Activated CD4-positive, alpha-beta memory T cell treated with anti-CD3 and anti-CD28 coated beads, Interleukin-2, amount 10 ng/mL, durations not matched to agents 7 days and 5 days (primary cell): Measurements from ENCODE around the gene LIPI. TPM values are rescaled to one million over a fixed set of nuclear protein-coding genes. Genes with fewer than 3 reads are reported as not detected.
"Not testable (repeated sequence)": the region's sequence is repeated elsewhere in the genome, so short reads cannot be mapped to it uniquely, and the experiment has no call there.

Experiments used
- CTCF ChIA-PET: fragments of 350-600 bp; sonication (Branson Sonifier 250); formaldehyde crosslinking; loops from one replicate; lab custom pipeline; 2021; ENCODE audit warnings: antibody characterized with exemption, inconsistent platforms; lab: Charles Lee
- POLR2A ChIA-PET: fragments of 350-600 bp; sonication (Branson Sonifier 250); formaldehyde crosslinking; loops from one replicate; lab custom pipeline; 2021; ENCODE audit warnings: antibody characterized with exemption; lab: Charles Lee
- DNase-seq: peaks from one replicate; pipeline ENCODE4 v3.0.0-alpha.2; 2020
- H3K27ac Mint-ChIP-seq: one replicate; pipeline ENCODE4 v1.8.0; 2021; ENCODE audit warnings: mild to moderate bottlenecking, mixed read lengths
- H3K27me3 Mint-ChIP-seq: one replicate; pipeline ENCODE4 v1.8.0; 2021; ENCODE audit warnings: mixed read lengths
- H3K36me3 Mint-ChIP-seq: one replicate; pipeline ENCODE4 v1.8.0; 2021; ENCODE audit warnings: low read depth, mixed read lengths
- H3K4me1 Mint-ChIP-seq: one replicate; pipeline ENCODE4 v1.8.0; 2021; ENCODE audit warnings: mixed read lengths
- H3K4me3 Mint-ChIP-seq: one replicate; pipeline ENCODE4 v1.8.0; 2021; ENCODE audit warnings: mild to moderate bottlenecking, mixed read lengths
- H3K9me3 Mint-ChIP-seq: one replicate; pipeline ENCODE4 v1.8.0; 2021; ENCODE audit warnings: mixed read lengths
- total RNA-seq, 2 experiments: library from RNA; stranded (reverse); gene quantifications; one replicate each; pipeline ENCODE4 v1.2.3, GENCODE V29; 2021

LIPI gene
- total RNA-seq, 2 experiments from 2014 or later, result not detected

GRCh38 chr21:14062684-14063083 lies 148.1 kb downstream of the LIPI start:
- CTCF ChIA-PET, result not testable (repeated sequence)

GRCh38 chr21:14061820-14062219 lies 148.9 kb downstream of the LIPI start:
- H3K27me3 Mint-ChIP-seq, H3K36me3 Mint-ChIP-seq, DNase-seq, H3K4me1 Mint-ChIP-seq, H3K27ac Mint-ChIP-seq, POLR2A ChIA-PET, CTCF ChIA-PET, H3K9me3 Mint-ChIP-seq, H3K4me3 Mint-ChIP-seq: not testable (repeated sequence)

More at GRCh38 chr21:14062684-14063083, 148.1 kb downstream of the LIPI start:
- H3K27me3 Mint-ChIP-seq, H3K4me3 Mint-ChIP-seq, H3K9me3 Mint-ChIP-seq, H3K36me3 Mint-ChIP-seq, DNase-seq, H3K4me1 Mint-ChIP-seq, POLR2A ChIA-PET, H3K27ac Mint-ChIP-seq: not testable (repeated sequence)

- DNase-seq, H3K36me3 Mint-ChIP-seq, H3K27me3 Mint-ChIP-seq, H3K4me3 Mint-ChIP-seq, H3K9me3 Mint-ChIP-seq, POLR2A ChIA-PET, H3K4me1 Mint-ChIP-seq, CTCF ChIA-PET, H3K27ac Mint-ChIP-seq: not testable (repeated sequence)
These were observed 151.6 kb downstream of the LIPI start for GRCh38 chr21:14058995-14059627.

Other genes with a start within 250 kb of the LIPI start
- gene RBM11, start 5.2 kb upstream of the LIPI start, total RNA-seq, result under 1 TPM; 0.38 to 0.88 TPM
- gene HSPA13, start 172.2 kb upstream of the LIPI start, total RNA-seq, result 10 to 100 TPM; 45.5 to 48.5 TPM